ENCODE measurements around the gene PAQR8. TPM values are rescaled to one million over a fixed set of nuclear protein-coding genes. Genes with fewer than 3 reads are reported as not detected.

PAQR8 gene
- total RNA-seq, 2 experiments from 2014 or later: 25.7 to 26.4 TPM

DNA sequence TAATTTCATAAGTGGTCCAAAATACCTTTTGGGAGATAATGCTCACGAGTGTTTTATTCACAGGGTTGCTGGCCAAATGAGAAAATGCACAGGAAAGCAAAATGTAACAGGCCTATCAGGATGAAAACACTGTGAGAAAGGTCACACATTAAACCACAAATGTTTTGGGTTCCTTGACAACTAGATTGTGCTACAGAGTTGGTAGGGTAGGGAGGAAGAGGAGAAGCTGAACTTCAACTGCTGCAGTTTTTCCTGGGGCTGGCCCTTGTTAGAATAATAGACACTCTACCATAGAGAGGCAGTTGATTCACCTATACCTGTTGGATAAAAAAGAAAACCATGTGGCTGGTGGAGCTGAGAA, 28.1 kb upstream of the PAQR8 start:
- no peaks in the 10 kb centered on the region for H3K9me3 Mint-ChIP-seq
- peak overlapping the region; percentile 55 for H3K4me3 Mint-ChIP-seq
- peaks cover 42% of the 10 kb centered on the region for H3K4me1 Mint-ChIP-seq
- H3K27me3 Mint-ChIP-seq: no peaks in the 10 kb centered on the region
- ATAC-seq (ENCODE audit: low read depth): peak; percentile 81
- H3K36me3 Mint-ChIP-seq: no peaks in the 10 kb centered on the region
- DNase-seq: no peak
- POLR2A ChIA-PET: interaction anchor here (0.8 to 1.6 kb wide), 6 partner anchors 28 to 65 kb away, joined by 3 to 8 read pairs (median 4); partner anchors contain the start of genes MCM3 and PAQR8
- peak overlapping the region; percentile 84 for H3K27ac Mint-ChIP-seq

DNA sequence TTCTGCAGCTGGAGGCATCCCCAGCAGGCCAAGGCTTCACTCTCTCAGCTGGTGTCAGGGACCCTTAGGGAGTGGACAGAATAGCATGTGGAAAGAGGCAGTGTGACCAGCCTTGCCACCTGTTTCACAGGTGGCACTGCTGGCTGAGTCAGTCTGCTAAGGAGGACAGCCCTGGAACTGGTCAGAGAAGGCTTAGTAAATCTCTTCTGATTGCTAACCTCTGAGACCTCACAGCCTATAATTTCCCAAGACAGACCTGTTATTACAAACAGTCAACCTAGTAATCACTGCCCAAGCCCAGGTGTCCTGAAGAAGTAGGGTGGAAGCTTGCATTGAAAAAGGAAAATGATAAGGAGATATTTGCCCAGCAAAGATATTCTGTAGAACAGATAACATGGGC, 26.4 kb upstream of the PAQR8 start:
- Mint-ChIP-seq H3K27me3 (no peaks in the 10 kb centered on the region), H3K4me1 (peaks cover 47% of the 10 kb centered on the region), H3K27ac (no peak overlapping the region), H3K9me3 (no peaks in the 10 kb centered on the region), H3K36me3 (no peaks in the 10 kb centered on the region), H3K4me3 (no peak overlapping the region)
- ATAC-seq (ENCODE audit: low read depth) (no peak), DNase-seq (no peak)
- POLR2A ChIA-PET: interaction anchor here (1.2 kb wide), 1 partner anchor 27 kb away, joined by 3 read pairs; the partner anchor contains the start of gene PAQR8

DNA sequence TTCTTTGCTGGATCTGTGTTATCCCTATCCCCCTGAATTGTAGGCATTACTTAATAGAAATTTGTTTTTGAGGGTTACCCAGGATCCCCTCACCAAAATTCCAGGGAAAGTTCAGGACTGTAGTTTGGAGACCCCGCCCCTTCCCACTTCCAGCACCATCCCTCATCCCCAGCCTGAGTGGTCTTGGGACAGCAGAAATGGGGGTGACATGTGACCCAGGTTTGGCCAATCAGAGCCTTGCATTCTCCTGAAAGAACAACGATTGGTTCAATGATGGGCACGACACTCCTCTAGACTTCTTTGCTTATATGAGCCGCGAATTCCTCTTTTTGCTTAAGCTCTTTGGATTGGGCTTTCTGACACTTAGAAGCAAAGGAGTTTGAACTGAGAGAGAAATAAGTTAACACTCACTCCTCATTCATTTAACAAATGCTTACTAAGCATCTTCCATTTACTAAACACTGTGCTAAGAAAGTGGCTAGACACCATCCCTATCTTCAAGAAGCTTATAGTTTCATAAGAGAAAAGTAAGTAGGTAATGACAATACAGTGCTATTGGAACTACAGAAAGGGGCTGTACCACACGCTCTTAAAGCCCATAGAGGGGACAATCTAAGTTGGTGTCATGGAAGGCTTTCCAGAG, 24.9 kb upstream of the PAQR8 start:
- POLR2A ChIA-PET: interaction anchor here (1.2 to 1.6 kb wide), 4 partner anchors 25 to 53 kb away, joined by 4 to 10 read pairs (median 4); partner anchors contain the start of gene PAQR8
- DNase-seq (no peak), ATAC-seq (ENCODE audit: low read depth) (no peak)
- Mint-ChIP-seq H3K27me3 (no peaks in the 10 kb centered on the region), H3K4me3 (no peak overlapping the region), H3K36me3 (no peaks in the 10 kb centered on the region), H3K4me1 (peaks cover 50% of the 10 kb centered on the region), H3K27ac (peak overlapping the region; percentile 82), H3K9me3 (no peaks in the 10 kb centered on the region)

DNA sequence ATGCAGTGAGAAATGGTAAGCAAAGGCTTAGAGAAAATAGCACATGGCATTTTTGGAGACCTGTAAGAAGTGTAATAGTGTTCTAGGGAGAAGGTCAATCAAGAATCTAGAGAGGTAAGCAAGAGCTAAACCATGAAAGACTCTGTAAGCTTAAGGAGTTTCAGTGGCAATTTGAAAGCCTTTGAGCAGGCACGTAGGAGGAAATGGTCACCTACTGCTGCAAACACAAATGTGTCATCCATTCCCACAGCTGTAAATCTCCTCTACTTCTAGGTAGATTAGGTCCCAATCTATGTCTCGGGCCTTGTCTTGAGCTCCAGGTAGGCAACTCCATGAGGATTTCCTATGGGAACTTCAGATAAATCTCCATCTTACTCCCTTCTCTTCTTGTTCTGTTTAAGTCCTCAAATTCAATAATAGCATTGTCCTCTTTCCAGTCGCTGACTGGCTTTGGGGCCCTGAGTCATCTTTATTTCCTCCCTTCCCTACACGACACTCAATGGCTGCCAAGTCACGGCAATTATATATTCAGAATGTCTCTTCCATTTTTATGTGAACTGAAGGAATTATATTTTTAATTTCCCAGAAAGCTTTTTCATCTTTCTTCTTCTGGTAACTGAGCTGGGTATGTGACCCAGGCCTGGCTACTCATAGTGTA, 24.2 kb upstream of the PAQR8 start:
- no peaks in the 10 kb centered on the region for H3K36me3 Mint-ChIP-seq
- ATAC-seq (ENCODE audit: low read depth): peak; percentile 46
- peak overlapping the region; percentile 82 for H3K27ac Mint-ChIP-seq
- H3K9me3 Mint-ChIP-seq: no peaks in the 10 kb centered on the region
- no peak for DNase-seq
- POLR2A ChIA-PET: interaction anchor here (0.6 to 1.6 kb wide), 5 partner anchors 24 to 54 kb away, joined by 3 to 10 read pairs (median 4); partner anchors contain the start of gene PAQR8
- H3K4me1 Mint-ChIP-seq: peaks cover 49% of the 10 kb centered on the region
- peak overlapping the region; percentile 17 for H3K4me3 Mint-ChIP-seq
- no peaks in the 10 kb centered on the region for H3K27me3 Mint-ChIP-seq

DNA sequence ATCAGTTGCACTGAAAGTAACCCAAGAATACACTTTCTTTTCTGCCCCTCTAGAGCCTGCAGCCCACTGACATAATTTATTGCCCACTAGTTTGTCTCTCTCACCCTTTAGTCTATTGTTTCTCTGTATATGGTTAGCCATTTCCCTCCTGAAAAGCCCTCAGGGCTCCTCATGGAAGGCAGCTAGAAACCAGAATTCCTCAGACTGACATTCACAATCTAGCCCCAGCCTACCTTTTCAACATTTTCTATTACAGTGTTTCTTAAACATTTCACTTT, 21.4 kb upstream of the PAQR8 start:
- no peaks in the 10 kb centered on the region for H3K9me3 Mint-ChIP-seq
- no peak overlapping the region for H3K4me3 Mint-ChIP-seq
- no peaks in the 10 kb centered on the region for H3K36me3 Mint-ChIP-seq
- POLR2A ChIA-PET: no interaction called here
- peak overlapping the region; percentile 13 for H3K27ac Mint-ChIP-seq
- peaks cover 38% of the 10 kb centered on the region for H3K4me1 Mint-ChIP-seq
- no peaks in the 10 kb centered on the region for H3K27me3 Mint-ChIP-seq
- no peak for DNase-seq
- no peak for ATAC-seq (ENCODE audit: low read depth)

DNA sequence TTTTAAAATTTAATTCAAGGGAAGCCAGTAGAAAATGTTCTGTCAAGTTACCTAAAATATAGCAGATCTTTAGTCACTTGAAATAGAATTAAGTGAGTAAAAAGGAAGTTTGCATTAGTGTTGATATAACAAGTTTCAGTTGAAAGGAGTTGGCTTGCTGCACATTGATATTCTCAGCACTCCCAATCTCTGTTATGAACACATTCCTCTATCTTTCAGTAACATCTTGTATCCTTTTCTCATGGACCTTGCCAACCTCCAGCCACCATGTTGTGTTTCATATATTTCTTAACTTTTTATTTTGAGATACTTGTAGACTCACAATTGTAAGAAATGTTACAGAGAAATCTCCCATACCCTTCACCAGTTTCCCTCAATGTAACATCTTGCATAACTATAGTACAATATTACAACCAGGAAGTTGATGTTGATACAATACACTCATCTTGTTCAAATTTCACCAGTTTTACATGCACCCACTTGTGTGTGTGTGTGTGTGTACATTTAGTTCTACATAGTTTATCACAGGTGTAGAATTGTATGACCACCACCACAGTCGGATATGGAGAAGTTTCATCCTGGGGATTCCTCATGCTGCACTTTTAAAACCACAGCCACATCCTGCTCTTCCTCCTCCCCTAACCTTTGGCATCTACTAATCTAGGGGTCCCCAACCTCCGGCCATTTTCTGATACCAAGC, 20.2 kb upstream of the PAQR8 start:
- peak overlapping the region; percentile 6 for H3K27ac Mint-ChIP-seq
- DNase-seq (no peak), ATAC-seq (ENCODE audit: low read depth) (peak; percentile 44)
- H3K36me3 Mint-ChIP-seq: no peaks in the 10 kb centered on the region
- H3K4me3 Mint-ChIP-seq: peak overlapping the region; percentile 9
- no peaks in the 10 kb centered on the region for H3K9me3 Mint-ChIP-seq
- POLR2A ChIA-PET: interaction anchor here (0.5 to 0.6 kb wide), 2 partner anchors 56 to 79 kb away, joined by 3 to 6 read pairs; no protein-coding TSS in a partner anchor
- no peaks in the 10 kb centered on the region for H3K27me3 Mint-ChIP-seq
- peaks cover 30% of the 10 kb centered on the region for H3K4me1 Mint-ChIP-seq

DNA sequence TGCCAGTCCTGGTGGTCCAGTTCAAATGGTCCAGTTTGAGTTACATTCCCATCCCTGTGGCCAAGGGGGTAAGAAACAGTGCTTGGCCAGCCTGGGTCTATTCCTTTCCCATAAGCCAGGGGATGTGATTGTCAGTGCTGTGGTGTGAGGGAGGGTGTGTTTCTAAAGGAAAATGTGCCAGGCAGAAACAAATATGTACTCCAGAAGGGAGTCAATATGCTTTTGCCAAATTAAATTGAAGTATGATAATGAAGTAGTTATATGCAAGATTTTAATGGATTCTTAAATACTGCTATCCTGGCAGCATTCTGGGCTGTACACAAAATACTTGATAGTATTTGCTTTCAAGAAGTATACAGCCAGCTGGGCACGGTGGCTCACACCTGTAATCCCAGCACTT, 16.6 kb upstream of the PAQR8 start:
- H3K4me1 Mint-ChIP-seq: peaks cover 13% of the 10 kb centered on the region
- H3K27ac Mint-ChIP-seq: no peak overlapping the region
- H3K27me3 Mint-ChIP-seq: peaks cover 7% of the 10 kb centered on the region
- no peaks in the 10 kb centered on the region for H3K9me3 Mint-ChIP-seq
- ATAC-seq (ENCODE audit: low read depth) (no peak), DNase-seq (no peak)
- peaks cover 2% of the 10 kb centered on the region for H3K36me3 Mint-ChIP-seq
- no peak overlapping the region for H3K4me3 Mint-ChIP-seq
- POLR2A ChIA-PET: interaction anchor here (1.0 kb wide), 1 partner anchor 17 kb away, joined by 3 read pairs; the partner anchor contains the start of gene PAQR8

DNA sequence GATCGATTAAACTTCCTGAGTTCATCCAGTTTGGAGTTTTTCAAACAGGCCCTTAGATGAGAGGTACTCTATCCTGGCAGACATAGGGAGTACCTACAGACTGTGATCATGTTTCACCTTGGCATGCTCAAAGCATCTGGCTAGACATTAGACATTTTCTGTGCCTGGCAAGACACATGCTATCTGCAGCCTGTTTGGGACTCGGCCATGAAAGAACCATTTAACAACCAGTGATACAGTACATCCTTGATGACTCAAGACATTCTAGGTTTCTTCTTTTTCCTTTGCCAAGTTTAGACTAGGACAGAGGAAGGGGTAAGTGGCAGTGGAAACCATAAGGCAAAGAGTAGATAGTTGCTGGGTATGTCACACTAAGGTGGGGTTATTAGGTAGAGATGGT, 15.4 kb upstream of the PAQR8 start:
- peaks cover 19% of the 10 kb centered on the region for H3K4me1 Mint-ChIP-seq
- DNase-seq: no peak
- POLR2A ChIA-PET: no interaction called here
- H3K9me3 Mint-ChIP-seq: no peaks in the 10 kb centered on the region
- ATAC-seq (ENCODE audit: low read depth): no peak
- H3K27ac Mint-ChIP-seq: no peak overlapping the region
- H3K36me3 Mint-ChIP-seq: peaks cover 2% of the 10 kb centered on the region
- no peak overlapping the region for H3K4me3 Mint-ChIP-seq
- peaks cover 7% of the 10 kb centered on the region for H3K27me3 Mint-ChIP-seq

DNA sequence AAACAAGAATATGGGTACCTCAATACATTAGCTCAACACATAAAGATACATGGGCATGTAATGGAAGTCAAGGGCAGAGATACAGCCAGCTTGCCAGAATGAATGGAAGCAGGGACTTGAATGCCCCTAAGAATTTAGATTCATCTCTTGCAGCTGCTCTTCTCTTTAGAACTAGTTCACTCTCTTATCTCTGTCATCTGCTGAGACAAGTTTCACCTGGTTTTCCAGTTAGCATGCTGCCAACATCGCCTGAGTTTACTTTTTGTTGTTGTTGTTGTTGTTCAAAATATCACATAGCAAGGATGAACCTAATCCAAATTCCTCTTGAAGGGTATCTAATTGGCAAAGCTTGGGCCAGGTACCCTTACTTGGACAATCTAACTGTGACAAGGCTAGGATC, 14.1 kb upstream of the PAQR8 start:
- no peak for ATAC-seq (ENCODE audit: low read depth)
- Mint-ChIP-seq H3K4me3 (no peak overlapping the region), H3K4me1 (peaks cover 20% of the 10 kb centered on the region), H3K9me3 (no peaks in the 10 kb centered on the region), H3K36me3 (peaks cover 2% of the 10 kb centered on the region), H3K27me3 (peaks cover 7% of the 10 kb centered on the region), H3K27ac (no peak overlapping the region)
- DNase-seq: no peak
- POLR2A ChIA-PET: interaction anchor here (2.0 kb wide), 1 partner anchor 14 kb away, joined by 6 read pairs; the partner anchor contains the start of gene PAQR8

DNA sequence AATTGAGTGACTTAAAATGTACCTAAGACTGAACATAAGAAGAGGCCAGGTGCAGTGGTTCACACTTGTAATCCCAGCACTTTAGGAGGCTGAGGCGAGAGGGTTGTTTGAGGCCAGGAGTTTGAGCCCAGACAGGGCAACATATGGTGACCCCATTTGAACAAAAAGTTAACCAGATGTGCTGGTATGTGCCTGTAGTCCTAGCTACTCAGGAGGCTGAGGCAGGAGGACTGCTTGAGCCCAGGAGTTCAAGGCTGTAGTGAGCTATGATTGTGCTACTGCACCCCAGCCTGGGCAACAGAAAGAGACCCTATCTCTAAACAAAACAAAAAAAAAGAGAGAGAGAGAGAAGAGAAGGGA, 10.1 kb upstream of the PAQR8 start:
- no peak overlapping the region for H3K4me3 Mint-ChIP-seq
- DNase-seq: no peak
- H3K4me1 Mint-ChIP-seq: peaks cover 22% of the 10 kb centered on the region
- POLR2A ChIA-PET: interaction anchor here (1.0 to 1.5 kb wide), 2 partner anchors 10 to 44 kb away, joined by 3 to 7 read pairs; partner anchors contain the start of gene PAQR8
- peaks cover 7% of the 10 kb centered on the region for H3K27me3 Mint-ChIP-seq
- ATAC-seq (ENCODE audit: low read depth): no peak
- no peak overlapping the region for H3K27ac Mint-ChIP-seq
- H3K9me3 Mint-ChIP-seq: no peaks in the 10 kb centered on the region
- H3K36me3 Mint-ChIP-seq: peaks cover 2% of the 10 kb centered on the region

DNA sequence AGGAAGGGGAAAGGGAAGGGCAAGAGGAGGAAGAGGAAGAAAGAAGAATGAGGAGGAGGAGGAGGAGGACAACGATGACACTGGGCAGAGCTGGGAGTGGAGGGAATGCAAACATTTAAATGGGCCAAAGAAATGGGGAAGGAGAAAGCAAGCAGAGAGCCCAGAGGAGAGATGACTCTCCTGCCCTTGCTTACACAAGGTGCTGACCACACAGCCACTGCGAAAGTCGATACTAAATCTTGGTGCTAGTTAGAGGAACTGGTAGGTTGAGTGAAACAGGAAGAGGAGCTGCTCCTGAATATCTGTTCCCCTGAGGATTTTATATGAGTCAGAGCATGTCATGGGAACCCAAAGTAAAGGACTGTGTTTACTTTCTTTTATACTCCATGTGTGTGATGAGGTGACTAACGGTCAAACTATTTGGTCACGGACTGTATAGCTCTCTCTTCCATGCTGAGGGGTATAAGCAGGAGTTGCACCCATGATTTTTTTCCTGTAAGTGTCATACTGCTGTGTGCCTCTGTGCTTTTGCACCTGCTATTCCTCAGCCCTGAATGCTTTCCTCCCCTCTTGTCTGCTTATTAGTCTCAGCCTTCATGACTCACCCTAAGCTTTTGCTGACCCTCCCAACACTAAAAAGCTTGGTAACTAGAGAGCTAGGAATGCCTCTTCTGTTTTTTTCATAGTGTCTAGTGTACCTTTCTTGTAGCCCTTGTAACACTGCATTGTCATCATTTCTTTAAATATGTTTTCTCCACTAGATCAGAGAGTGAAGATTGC, 9.5 kb upstream of the PAQR8 start:
- H3K27me3 Mint-ChIP-seq: peaks cover 3% of the 10 kb centered on the region
- peaks cover 22% of the 10 kb centered on the region for H3K4me1 Mint-ChIP-seq
- H3K36me3 Mint-ChIP-seq: peaks cover 2% of the 10 kb centered on the region
- no peaks in the 10 kb centered on the region for H3K9me3 Mint-ChIP-seq
- DNase-seq: no peak
- no peak overlapping the region for H3K27ac Mint-ChIP-seq
- POLR2A ChIA-PET: interaction anchor here (0.6 to 1.0 kb wide), 2 partner anchors 45 to 1080 kb away, joined by 3 read pairs; no protein-coding TSS in a partner anchor
- no peak for ATAC-seq (ENCODE audit: low read depth)
- no peak overlapping the region for H3K4me3 Mint-ChIP-seq

DNA sequence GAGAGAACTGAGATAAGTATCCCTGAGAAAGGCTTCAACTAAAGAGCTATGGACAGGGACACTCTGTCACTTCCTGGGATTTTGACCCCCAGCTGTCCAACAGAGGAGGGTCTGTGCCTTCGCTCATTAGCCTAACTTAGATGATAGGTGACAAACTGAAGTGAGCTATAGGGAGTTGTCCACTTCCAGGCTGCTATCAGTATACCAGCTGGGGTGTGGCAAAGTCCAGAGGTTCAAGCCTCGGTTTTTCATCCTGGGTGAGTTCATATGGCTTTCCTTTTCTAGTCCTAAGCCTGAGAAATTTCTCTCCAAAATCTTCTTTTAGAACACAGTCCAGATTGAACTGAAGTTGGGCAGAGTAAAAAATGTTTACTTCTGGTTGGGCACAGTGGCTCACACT, 5.9 kb upstream of the PAQR8 start:
- Mint-ChIP-seq H3K4me3 (no peak overlapping the region), H3K36me3 (no peaks in the 10 kb centered on the region), H3K9me3 (no peaks in the 10 kb centered on the region), H3K27me3 (no peaks in the 10 kb centered on the region), H3K4me1 (peaks cover 14% of the 10 kb centered on the region), H3K27ac (no peak overlapping the region)
- no peak for ATAC-seq (ENCODE audit: low read depth)
- DNase-seq: no peak
- POLR2A ChIA-PET: interaction anchor here (0.7 kb wide), 1 partner anchor 34 kb away, joined by 3 read pairs; no protein-coding TSS in a partner anchor

DNA sequence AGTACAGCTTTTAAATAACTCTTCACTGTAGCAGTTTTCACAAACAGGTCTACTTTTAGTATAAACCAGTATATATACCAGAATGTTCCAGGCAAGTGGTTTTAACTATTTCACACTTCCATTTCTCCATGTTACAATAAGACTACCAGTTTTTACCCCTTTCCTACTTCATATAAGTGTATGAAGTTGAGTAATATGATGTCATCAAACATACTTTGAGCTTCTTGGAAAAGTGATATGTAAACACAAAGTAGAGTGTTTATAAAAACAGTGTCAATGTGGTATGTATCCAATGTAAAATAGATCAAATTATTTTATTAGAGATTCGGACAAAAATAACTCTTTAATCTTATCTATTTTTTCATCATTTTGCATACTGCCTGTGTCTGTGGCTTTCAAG, 2.5 kb upstream of the PAQR8 start:
- H3K36me3 Mint-ChIP-seq: peaks cover 6% of the 10 kb centered on the region
- H3K9me3 Mint-ChIP-seq: no peaks in the 10 kb centered on the region
- no peak for ATAC-seq (ENCODE audit: low read depth)
- DNase-seq: no peak
- POLR2A ChIA-PET: no interaction called here
- H3K27me3 Mint-ChIP-seq: no peaks in the 10 kb centered on the region
- H3K4me1 Mint-ChIP-seq: peaks cover 21% of the 10 kb centered on the region
- no peak overlapping the region for H3K27ac Mint-ChIP-seq
- no peak overlapping the region for H3K4me3 Mint-ChIP-seq

Data from activated naive CD8-positive, alpha-beta T cell treated with anti-CD3 and anti-CD28 coated beads, Interleukin-2, amount 10 ng/mL, durations not matched to agents 7 days and 5 days (primary cell).